Measurements from ENCODE around the gene CYCS. TPM values are rescaled to one million over a fixed set of nuclear protein-coding genes. Genes with fewer than 3 reads are reported as not detected.
"Not testable (repeated sequence)": the region's sequence is repeated elsewhere in the genome, so short reads cannot be mapped to it uniquely, and the experiment has no call there.

The CYCS gene
- total RNA-seq, 1 donor from 2014 or later: 152 TPM

DNA sequence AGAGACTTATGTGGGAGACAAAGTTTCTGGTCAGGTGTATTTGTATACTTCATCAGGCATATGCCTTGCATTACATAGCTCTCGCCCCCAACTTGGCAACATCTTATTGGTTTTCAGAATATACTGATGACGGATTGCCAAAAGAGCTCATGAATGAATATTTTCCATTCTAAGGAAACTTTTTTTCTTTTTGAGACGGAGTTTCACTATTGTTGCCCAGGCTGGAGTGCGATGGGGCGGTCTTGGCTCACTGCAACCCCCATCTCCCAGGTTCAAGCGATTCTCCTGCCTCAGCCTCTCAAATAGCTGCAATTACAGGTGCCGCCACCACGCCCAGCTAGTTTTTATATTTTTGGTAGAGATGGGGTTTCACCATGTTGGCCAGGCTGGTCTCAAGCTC, 6.0 kb downstream of the CYCS start:
- intact Hi-C loops (cut with micrococcal nuclease): no loop called here

DNA sequence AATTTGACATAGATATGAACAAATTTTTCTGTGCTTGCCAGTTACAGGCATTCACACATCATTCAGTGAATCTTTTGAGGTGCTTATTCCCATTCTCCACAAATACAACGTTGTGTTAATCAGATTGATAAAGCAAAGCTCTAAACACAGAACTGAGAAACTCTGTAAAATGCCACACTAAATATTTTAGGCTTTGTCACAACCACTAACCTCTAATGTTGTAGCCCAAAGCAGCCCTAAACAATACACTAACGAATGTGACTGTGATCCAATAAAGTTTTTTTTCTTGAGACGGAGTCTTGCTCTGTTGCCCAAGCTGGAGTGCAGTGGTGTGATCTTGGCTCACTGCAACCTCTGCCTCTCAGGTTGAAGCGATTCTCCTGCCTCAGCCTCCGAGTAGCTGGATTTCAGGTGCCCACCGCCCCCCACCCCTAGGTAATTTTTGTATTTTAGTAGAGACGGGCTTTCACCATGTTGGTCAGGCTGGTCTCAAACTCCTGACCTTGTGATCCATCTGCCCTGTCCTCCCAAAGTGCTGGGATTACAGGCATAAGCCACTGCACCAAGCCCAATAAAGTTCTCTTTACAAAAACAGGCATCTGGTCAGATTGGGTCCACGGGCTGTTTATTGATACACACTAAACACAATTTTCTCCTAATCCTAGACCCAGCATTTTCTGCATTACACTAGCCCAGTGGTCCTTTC, 6.9 kb downstream of the CYCS start:
- intact Hi-C loops (cut with micrococcal nuclease): no loop called here

DNA sequence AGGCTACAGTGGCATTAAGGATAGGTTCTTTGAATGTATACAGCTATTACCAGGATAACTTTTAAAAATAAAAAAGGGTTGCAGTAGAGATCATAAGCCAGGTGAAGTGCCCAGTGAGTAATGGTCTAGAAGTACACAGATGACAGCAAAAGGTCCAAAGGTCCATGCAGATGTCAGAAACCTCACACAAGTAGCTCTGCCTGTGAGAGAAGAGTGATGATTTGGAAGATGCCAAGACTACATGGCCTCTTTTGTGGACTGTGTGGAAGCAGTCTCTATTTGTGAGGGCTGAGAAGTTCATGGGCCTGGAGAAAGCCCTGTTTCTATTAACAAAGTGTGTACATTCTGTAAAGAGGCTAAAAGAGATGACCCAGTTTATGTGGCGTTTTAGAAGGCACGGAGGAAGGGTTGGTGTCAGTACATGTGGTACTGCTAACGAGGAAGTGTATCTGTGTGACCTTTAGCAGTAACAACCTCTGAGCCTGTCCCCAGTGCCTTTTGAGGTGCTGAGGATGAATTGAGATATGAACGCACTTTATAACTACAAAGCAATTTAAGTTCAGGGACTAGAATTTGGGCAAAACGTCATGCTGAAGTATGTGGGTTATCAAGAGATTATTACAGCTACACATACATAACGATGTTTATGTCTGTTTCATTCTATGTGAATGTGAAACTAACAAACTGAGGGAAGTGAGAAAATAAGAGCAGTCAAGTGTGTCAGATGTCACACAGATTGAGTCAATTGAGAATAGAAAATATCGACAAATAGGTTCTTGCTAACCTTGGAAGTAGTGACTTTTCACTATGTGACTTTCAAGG, 7.6 kb downstream of the CYCS start:
- intact Hi-C loops (cut with micrococcal nuclease): no loop called here

DNA sequence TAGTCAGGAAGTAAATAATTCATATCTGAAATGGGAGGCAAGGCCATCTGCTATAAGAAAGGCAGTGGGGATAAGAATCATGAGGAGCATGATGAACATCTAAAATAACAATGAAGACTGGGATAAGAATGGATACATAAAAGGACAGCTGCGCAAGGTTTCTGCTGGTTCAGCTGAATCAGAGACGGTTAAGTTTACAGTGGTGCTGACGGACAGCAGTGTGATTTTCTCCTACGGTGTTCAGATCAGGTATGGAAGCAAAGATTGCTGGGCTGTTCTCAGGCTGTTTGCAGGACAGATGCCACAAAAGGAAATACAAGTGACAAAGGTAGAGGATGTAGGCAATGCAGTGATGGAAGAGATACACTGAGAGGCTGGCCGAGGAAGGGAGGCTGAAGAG, 8.4 kb downstream of the CYCS start:
- intact Hi-C loops (cut with micrococcal nuclease): no loop called here

DNA sequence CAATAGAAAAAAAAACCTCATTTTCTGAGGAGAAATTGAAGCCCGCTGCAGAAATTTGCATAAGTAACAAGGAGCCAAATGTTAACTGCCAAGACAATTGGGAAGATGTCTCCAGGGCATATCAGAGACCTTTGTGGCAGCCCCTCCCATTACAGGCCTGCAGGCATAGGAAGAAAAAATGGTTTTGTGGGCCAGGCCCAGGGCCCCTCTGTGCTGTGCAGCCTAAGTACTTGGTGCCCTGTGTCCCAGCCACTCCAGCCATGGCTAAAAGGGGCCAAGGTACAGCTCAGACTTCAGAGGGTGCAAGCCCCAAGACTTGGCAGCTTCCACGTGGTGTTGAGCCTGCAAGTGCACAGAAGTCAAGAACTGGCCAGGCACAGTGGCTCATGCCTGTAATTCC, 14.5 kb downstream of the CYCS start:
- intact Hi-C loops (cut with micrococcal nuclease): not testable (repeated sequence)

DNA sequence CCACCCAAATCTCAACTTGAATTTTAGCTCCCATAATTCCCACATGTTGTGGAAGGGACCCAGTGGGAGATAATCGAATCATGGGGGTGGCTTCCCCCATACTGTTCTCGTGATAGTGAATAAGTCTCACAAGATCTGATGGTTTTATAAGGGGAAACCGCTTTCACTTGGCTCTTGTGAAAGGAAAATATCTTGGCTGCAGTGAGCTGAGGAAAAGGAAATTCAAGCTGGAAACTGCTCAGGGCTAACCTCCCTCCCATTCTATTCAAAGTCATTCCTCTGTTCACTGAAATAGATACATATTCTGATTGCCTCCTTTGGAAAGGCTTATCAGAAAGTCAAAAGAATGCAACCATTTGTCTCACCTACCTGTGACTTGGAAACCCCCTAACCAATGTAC, 15.8 kb downstream of the CYCS start:
- intact Hi-C loops (cut with micrococcal nuclease): no loop called here

DNA sequence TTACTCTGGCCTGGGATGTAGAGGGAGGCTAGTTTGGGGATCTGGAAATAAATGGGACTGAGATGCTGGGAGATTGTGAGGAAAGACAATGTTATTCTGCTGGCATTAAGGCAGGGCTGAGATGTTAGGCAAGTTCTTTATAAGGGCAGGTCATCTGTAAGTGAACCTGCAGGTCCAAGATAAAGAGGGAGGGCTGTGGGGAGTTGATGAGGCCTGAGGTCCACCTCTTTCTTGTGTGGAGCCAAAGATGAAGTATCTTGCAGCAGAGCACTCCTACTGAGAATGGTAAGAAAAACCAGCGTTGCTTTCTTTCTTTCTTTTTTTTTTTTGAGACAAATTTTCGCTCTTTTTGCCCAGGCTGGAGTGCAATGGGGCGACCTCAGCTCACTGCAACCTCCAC, 19.1 kb downstream of the CYCS start:
- intact Hi-C loops (cut with micrococcal nuclease): no loop called here

DNA sequence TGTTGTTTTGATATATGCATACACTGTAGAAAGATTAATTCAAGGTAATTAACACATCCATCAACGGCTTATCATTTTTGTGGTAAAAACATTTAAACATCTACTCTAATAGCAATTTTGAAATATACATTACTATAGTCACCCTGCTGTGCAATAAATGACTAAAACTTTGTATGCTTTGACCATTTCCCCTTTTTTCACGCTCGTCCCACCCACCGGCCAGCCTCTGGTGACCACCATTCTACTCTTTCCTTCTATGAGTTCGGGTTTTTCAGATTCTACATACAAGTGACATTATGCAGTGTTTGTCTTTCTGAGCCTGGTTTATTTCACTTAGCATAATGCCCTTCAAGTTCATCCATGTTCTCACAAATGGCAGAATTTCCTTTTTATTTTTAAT, 21.3 kb downstream of the CYCS start:
- intact Hi-C loops (cut with micrococcal nuclease): no loop called here

DNA sequence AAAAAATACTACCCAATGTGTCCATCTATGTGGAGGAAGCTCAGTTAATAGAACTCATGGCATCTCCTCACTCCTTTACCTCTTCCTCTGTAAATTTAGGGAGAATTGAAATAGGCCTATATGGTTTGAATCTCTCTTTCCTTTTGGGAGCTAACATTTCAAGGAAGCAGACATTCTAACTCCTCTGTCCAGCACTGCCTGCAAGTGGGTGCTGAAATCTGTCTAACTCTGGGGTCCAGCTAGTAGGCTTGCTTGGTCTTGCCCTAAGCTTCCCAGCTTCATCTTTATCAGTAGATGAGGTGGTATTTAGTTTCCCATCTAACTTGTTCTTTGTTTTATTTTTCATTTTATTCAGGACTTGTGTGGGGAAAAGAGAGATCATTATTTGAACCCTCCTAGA, 23.2 kb downstream of the CYCS start:
- intact Hi-C loops (cut with micrococcal nuclease): no loop called here

DNA sequence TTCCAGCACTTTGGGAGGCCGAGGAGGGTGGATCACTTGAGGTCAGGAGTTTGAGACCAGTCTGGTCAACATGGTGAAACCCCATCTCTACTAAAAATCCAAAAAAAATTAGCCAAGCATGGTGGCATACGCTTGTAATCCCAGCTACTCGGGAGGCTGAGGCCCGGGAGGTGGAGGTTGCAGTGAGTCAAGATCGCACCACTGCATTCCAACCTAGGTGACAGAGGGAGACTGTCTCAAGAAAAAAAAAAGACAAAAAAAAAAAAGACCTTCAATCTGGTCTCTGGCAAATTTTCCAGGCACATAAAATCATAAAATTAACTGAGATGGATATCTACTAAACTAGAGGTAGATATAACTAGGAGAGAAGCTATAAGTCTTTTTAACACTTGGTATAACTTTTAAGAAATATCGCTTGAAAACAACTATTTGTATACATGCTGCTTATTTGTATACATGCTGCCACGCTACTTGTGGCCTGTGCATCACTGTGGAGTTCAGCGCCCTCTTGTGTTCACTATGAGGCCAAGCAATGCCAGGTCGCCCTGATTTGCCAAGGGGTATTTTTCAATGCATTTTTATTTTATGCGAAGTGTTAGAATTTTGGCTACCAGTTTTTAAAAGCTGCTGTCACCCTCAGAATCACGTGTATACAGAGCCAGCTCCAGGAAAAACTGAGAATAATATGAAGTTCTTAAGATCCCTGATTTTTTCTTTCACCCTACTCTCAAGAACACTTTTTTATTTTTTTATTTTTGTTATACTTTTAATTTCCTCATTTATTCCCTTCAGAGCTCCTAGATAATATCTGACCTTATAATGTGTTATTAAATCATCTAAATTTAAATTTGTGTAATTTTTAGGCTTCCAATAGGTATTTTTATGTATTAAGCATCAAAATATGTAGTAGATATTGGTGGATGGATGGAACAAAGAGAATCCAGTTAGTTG, 26.7 kb downstream of the CYCS start:
- intact Hi-C loops (cut with micrococcal nuclease): loop anchor here (1.0 to 10.0 kb wide), 3 partner anchors 343 to 694 kb away; partner anchors contain the start of gene PALS2

DNA sequence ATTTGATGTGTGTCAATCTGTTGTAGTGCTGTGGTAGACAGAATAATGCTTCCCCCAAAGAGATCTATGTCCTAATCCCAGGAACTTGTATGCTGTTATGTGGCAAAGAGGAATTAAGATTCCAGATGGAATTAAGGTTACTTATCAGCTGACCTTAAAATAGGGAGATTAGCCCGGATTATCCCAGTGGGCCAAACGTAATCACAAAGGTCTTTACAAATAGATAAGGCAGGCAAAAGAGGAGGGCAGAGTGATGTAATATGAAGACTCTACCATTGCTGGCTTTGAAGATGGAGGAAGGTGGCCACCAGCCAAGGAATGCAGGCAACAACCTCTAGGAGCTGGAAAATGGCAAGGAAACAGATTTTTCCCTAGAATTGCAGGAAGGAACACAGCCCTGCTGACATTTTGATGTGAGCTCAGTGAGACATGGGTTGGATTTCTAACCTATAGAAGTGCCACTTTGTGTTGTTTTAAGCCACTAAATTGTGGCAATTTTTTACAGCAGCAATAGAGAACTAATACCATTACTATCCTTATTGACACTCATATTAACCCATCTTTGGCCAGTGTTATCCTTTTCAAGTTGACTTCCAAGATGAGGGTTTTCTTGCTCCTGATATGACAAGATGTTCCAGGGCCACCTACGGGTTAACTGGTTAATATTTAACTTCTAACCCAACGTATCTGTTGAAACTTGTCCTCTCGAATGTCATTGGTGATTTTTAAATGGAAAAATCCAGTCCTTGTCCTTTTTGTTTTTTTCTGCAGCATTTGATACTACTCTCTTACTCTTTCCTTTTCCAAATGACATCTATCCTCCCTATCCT, 29.3 kb downstream of the CYCS start:
- intact Hi-C loops (cut with micrococcal nuclease): loop anchor here (2.0 to 10.0 kb wide), 4 partner anchors 25 to 691 kb away; partner anchors contain the start of genes OSBPL3 and PALS2

DNA sequence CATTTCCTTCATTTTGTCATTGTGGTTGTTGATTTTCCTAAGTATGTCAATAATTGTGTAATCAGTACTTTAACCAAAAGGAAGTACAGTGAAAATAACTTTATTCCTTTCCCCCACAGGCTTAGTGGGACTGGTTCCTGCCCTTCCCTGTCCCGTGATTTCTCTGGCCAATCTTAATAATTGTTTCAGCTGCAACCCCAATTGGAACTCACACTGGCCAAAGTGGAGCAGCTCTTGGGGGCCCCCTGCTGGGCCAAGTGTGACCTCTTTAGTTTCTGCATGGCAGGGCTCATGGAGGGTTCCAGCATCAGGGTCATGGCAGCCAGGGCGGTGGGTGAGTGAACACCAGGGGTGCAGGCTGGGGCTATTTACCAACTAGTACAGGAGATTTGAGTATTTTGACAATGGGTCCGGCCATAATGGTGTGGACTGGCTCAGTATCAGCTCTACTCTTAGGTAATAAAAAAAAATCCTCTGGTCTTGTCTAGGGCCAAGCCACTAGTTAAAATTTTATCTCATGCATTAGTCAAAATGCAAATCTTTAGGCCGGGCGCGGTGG, 31.7 kb downstream of the CYCS start:
- intact Hi-C loops (cut with micrococcal nuclease): loop anchor here (1.0 to 10.0 kb wide), 3 partner anchors 273 to 689 kb away; no protein-coding TSS in a partner anchor

DNA sequence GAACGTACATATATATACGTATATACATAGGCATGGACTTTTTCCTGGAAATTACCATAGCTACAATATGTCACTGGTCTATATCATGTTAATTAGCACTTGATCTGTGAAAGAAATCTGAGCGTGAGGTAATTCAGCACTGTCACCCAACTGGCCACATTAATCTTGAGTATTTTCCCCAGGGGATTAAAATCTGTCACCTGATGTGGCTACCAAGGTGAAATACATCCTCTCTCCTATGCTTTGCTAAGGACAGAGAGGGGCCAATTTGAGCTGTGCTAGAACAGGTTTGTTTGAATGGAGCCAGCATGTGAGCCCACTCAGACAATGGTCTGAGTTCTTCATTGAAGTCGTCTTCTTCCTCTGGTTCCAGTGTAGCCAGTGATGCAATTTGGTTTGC, 33.3 kb downstream of the CYCS start:
- intact Hi-C loops (cut with micrococcal nuclease): loop anchor here (10.0 kb wide), 1 partner anchor 687 kb away; no protein-coding TSS in a partner anchor

DNA sequence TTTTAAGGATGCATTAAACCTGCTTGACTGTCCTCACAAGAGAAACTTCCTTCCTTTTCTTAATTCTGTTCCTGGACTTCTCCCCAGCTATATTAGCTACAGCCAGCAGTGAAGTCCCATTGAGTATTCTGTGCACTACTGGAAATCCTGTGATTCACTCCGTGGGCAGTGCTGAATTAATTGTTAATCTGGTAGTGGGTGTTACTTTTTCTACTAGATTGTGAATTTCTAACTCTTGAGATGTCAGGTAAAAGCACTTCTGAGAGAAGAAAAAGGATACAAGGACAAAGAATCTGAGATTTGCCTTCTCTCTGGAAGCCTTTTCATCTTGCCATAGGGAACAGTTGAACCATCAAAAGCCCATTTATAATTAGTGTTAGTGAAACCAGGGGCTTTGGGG, 33.9 kb downstream of the CYCS start:
- intact Hi-C loops (cut with micrococcal nuclease): loop anchor here (10.0 kb wide), 1 partner anchor 686 kb away; no protein-coding TSS in a partner anchor

DNA sequence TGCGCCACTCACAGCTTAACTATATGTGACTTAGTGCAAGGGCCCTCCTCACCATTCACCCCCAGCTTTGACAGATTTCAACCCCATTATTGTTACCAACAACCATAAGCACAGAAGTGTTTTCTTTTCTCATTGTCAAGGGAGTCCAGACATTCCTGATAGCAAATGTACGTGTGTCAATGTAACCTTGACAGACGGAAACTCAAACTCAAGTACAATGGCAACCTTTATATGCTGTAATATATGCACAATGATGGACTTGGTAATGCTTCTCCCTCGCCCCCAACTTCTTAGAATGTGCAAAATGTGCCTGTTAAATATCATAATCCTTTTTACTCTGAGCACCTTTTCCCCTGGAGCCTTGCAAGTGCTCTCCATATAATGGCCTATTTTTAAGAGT, 34.7 kb downstream of the CYCS start:
- intact Hi-C loops (cut with micrococcal nuclease): loop anchor here (10.0 kb wide), 1 partner anchor 686 kb away; no protein-coding TSS in a partner anchor

DNA sequence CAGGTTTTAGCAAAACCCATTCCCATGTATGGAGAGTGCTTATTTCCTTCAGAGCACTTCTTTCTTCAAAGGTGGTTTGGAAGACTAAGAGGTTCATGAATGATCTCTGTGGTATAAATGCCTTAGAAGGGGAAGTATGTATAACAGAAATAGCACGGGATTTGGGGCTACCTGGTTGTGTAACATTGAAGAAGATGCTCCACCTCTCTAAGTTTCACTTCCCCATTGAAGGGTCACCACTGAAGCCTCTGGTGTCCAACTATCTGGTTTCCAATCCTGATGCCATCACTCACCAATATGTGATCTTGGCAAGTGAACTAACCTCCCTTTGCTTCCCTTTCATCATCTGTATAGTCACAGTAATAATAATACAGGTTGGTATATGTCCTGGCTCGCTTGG, 37.2 kb downstream of the CYCS start:
- intact Hi-C loops (cut with micrococcal nuclease): no loop called here

DNA sequence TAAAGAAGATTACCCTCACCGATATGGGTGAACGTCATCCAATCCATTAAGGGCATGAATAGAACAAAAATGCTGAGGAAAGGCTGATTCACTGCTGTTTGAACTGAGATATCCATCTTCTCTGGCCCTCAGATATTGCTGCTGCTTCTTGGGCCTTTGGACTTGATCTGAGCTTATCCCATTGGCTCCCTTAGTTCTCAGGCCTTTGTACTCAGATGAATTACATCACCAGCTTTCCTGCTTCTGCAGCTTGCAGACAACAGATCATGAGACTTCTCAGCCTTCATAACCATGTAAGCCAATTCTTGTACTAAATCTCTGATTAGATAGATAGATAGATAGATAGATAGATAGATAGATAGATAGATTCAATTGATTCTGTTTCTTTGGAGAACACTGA, 40.2 kb downstream of the CYCS start:
- intact Hi-C loops (cut with micrococcal nuclease): no loop called here

DNA sequence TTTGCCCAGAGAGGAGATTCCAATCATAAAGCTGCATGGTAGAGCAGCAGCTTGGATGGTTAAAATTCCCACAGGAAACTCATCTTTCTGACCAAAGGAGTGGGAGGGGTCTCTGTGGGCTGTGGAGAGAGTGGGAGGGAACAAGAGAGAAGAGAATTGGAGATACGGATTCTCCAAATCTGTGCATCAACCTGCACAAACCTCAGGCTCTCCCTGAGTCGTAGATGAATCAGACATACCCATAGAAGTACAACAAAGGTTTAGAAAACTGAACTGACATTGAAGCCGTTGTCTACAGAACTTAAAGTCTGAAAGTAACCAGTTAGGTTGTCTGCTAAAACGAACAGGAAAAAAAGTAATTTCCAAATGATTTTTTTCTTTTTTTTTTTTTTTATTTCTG, 41.9 kb downstream of the CYCS start:
- intact Hi-C loops (cut with micrococcal nuclease): no loop called here

DNA sequence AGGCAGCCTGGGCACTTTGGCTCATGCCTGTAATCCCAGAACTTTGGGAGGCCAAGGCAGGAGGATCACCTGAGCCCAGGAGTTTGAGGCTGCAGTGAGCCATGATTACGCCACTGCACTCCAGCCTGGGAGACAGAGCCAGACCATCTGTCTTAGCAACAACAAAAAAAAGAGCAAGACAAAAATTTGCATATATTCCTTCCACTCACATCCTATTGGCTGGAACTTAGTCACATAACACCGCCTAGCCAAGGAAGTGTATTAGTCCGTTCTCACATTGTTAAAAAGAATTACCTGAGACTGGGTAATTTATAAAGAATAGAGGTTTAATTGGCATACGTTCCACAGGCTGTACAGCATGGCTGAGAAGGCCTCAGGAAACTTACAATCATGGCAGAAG, 43.0 kb downstream of the CYCS start:
- intact Hi-C loops (cut with micrococcal nuclease): not testable (repeated sequence)

DNA sequence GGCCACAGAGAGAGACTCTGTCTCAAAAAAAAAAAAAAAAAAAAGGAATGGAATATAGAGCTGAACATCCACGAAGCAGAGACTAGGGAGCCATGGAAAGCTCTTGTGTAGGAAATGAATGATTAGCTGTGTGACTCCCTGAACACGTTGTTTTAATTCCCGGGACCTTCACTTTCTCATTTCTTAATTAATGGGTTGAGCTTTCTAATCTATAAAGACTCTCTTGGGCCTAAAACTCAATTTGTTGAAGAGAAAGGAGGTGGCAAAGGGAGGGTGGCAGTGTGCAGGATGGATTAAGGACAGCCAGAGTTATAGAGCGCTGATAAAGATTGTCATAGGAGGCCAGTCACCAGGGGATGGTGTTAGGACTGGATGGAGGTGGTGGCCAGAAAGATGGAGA, 48.0 kb downstream of the CYCS start:
- intact Hi-C loops (cut with micrococcal nuclease): no loop called here
